Measurements from ENCODE around the gene TMEM204. TPM values are rescaled to one million over a fixed set of nuclear protein-coding genes. Genes with fewer than 3 reads are reported as not detected.

The TMEM204 gene
- polyA plus RNA-seq, 3 donors = 15.9 to 23.6 (median 22.6) TPM

DNA sequence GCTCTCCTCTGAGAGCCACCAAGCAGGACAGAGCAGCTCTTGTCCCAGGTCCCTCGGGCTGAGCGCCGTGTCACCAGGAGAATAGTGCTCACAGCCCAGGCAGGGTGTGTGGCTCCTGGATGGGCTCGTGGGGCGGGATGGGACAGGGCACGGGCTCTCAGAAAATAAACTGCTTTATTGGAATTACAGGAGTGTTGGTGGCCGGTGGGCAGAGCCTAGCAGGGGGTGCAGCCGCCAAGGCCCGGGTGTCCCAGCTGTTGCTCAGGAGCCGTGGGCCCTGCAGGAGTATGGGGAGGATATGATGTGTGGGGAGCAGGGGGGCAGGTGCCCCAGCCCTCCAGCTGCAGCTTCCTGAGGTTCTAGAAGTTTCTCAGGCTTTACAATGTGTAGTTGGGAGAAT is 23.2 kb upstream of the TMEM204 start:
- DNase-seq (ENCODE audit: extremely low read depth in 1 of 11, low read depth in 9 of 11, low spot score in 4 of 11) = no peak

- no peak for DNase-seq (ENCODE audit: extremely low read depth in 1 of 11, low read depth in 9 of 11, low spot score in 4 of 11)
Observed at GRCh38 chr16:1510941-1511351, 22.5 kb upstream of the TMEM204 start.

- no peak for DNase-seq (ENCODE audit: extremely low read depth in 1 of 11, low read depth in 9 of 11, low spot score in 4 of 11)
Observed at GRCh38 chr16:1511662-1512569, 21.6 kb upstream of the TMEM204 start.

GRCh38 chr16:1512774-1513173 is 20.7 kb upstream of the TMEM204 start:
- no peak for DNase-seq (ENCODE audit: extremely low read depth in 1 of 11, low read depth in 9 of 11, low spot score in 4 of 11)

DNA sequence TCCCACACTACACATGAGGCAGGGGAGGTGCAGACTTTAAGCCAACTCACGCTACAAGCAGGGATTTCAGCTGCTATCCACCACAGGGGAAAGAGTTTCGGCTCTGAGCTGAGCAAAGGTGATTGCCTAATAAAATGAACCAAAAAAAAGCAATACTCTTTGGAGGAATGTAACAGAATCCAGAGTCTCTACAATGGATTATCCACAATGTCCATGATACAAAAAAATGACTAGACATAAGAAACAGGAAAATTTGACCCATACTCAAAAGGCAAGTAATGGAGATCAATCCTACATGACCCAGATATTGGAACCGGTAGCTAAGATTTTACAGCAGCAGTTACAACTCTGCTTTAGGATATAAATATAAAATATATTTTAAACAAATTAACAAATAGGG is 19.0 kb upstream of the TMEM204 start:
- no peak for DNase-seq (ENCODE audit: extremely low read depth in 1 of 11, low read depth in 9 of 11, low spot score in 4 of 11)

DNA sequence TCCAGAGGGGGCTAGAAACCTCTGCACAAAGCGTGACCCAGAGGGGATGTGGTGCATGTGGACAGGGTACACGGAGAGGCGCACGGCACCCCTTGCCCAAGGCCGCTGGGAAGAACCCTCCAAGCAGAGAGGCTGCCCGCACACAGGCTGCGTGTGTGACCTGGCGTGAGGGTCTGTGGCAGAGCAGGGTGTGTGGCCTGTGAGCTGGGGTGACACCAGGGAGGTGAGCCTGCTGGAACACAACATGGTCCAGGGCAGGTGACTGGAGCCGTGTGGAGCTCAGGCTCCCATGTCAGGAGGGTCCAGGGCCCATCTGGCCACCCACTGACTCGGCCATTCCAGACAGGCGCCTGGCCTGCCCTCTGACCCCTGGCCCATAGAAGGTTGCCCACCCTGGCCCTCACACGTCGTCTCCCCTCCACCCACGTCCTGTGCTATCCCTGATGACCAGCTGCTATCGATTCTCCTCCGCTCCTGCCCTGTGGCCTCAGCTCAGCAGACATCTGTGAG is 14.8 kb upstream of the TMEM204 start:
- no peak for DNase-seq (ENCODE audit: extremely low read depth in 1 of 11, low read depth in 9 of 11, low spot score in 4 of 11)

DNA sequence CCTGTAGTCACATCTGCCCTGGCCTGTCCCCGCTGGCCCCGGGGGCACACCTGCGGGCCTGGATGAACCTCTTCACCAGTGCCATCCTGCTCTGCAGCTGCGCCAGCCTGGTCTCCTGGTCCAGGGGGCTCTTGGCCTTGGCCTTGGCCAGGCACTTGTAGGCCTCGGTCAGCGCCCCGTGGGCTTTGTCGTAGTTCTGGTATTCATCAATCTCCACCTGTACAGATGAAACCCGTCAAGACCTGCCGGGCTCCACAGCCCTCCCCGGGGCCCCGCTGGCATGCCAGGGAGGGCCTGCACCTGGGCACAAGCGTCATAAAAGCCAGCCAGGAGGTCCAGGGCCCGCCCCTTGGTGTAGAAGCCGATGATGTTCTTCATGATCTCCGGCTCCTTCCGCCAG is 13.6 kb upstream of the TMEM204 start:
- DNase-seq (ENCODE audit: extremely low read depth in 1 of 11, low read depth in 9 of 11, low spot score in 4 of 11) = no peak

GRCh38 chr16:1520461-1520860 is 13.0 kb upstream of the TMEM204 start:
- DNase-seq (ENCODE audit: extremely low read depth in 1 of 11, low read depth in 9 of 11, low spot score in 4 of 11) = no peak

DNA sequence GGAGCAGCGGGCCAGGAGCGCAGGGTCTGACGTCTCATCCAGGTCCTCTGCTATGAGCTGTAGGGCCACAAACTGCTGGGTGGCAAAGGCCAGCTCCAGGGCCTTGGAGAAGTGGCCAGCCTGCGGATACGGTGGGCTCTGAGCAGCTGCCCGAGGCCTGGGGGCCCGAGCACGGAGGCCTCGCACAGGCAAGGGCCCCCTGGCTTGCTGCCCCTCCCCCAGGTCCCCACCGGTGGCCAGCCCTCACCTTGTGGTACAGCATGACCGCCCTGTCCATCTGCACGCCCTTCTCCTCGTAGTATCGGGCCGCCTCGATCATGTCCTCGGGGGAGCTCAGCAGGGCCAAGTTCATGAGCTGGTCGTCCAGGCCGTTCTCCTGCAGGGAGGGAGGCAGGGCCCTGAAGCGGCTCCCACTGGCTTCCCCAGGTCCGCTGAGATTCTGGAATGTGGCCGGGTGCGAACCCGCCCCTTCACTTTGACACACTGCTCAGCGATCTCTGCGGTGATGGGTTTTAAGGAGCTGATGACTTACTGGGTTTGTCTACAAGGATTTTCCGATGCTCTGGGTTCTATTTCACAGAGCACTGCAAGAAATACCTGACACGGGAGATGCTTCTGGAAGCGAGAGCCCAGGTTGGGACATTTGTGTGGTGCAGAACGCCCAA is 9.8 kb upstream of the TMEM204 start:
- no peak for DNase-seq (ENCODE audit: extremely low read depth in 1 of 11, low read depth in 9 of 11, low spot score in 4 of 11)

DNA sequence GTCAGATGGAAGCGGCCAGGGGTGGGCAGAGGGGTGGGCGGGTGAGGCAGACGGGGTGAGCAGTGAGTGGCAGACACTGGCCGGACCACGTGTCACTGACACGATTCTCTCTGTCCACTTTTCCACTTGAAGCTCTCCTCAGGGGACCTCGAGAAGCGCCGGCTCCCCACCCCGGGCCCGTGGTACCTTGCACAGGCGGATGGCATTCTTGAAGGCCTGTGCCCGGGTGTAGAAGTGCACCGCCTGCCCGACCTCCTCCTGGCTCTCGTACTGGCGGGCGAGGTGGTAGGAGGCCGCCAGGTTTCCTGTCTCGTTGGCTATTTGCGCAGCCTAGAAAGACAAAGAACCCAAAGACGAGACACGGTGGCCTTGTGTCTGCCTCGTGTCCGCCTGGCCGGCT is 9.1 kb upstream of the TMEM204 start:
- no peak for DNase-seq (ENCODE audit: extremely low read depth in 1 of 11, low read depth in 9 of 11, low spot score in 4 of 11)

DNA sequence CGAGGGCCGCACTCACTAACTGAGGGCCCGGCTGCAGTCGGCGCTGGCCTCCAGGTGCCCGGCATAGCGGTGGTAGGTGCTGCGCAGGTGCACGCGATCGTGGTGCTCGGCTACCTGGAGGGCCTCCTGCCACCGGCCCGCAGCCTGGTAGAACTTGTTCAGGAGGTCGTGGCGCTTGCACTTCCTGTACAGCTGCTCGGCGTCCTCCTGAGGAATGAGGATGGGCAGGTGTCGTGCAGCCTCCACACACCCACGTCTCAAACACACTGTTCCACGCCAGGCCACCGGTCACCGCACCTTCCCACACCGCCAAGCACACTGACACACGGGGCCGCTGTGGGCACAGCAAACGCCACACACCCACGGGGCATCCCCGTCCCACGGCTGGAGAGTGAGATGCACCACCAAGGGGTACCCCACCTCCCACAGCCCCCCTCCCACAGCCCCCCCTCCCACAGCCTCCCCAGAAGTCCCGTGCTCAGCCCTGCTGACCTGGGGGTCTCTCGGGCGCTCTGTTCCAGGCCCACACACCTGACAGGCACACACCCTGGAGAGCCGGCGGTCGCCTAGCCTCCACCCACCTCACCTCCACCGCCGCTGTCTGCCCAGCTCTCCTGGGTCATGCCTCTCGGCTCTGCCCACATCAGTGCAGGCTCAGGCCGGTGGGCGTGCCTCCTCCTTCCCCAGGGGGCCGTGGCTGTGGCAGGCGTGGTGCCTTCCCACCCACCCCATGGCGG is 7.4 kb upstream of the TMEM204 start:
- no peak for DNase-seq (ENCODE audit: extremely low read depth in 1 of 11, low read depth in 9 of 11, low spot score in 4 of 11)

- DNase-seq (ENCODE audit: extremely low read depth in 1 of 11, low read depth in 9 of 11, low spot score in 4 of 11) = no peak
Observed at GRCh38 chr16:1526608-1527555, 6.6 kb upstream of the TMEM204 start.

GRCh38 chr16:1527836-1528811 is 5.3 kb upstream of the TMEM204 start:
- DNase-seq (ENCODE audit: extremely low read depth in 1 of 11, low read depth in 9 of 11, low spot score in 4 of 11) = no peak

DNA sequence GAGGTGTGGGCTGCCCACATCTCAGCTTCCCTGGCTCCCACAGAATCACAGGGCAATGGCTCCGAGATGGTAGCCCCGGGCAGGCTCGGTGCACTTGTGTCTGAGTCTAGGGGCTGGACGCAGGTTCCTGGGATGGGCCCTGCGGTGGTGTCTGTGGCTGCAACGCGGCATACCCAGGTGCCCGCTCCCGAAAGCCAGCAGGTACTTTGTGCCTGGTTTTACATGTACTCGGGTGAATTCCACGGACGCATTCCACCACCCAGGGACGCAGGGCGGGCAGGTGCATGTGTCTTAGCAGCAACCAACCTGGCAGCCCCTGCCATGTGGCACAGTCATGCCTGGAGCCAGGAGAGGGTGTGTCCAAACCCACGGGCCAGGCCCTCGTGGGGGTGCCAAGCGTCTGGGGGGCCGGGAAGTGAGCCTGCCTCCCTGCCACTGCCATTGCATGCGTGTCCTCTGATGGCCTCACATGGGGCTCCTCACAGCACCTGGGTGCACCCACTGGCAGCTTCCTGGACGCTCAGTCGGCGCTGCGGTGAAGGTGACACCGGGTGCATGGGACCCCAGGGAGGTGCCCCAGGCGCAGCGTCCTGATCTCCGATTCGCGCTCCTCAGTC is 4.4 kb upstream of the TMEM204 start:
- no peak for DNase-seq (ENCODE audit: extremely low read depth in 1 of 11, low read depth in 9 of 11, low spot score in 4 of 11)

DNA sequence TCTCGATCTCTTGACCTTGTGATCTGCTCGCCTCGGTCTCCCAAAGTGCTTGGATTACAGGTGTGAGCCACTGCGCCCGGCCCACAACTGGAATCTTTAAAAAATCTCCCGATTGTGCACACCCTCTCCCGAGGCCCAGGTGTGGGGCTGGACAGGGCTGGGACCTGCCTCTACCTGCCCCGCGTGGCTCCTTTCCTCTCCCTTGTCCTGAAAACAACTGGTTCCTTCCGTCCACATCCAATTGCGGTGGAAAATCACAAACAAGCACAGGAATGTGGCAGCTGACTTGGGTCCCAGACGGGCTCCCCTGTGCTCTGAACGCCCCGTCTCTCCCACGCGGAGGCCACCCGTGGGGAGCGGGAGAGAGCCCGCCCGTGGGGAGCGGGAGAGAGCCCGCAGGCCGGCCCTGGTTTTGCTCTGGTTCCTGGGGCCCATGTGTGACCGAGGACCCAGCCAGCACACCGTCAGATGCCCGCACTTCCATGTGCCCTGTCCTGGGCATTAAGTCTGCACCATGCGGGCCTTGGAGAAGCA is 3.0 kb upstream of the TMEM204 start:
- no peak for DNase-seq (ENCODE audit: extremely low read depth in 1 of 11, low read depth in 9 of 11, low spot score in 4 of 11)

DNA sequence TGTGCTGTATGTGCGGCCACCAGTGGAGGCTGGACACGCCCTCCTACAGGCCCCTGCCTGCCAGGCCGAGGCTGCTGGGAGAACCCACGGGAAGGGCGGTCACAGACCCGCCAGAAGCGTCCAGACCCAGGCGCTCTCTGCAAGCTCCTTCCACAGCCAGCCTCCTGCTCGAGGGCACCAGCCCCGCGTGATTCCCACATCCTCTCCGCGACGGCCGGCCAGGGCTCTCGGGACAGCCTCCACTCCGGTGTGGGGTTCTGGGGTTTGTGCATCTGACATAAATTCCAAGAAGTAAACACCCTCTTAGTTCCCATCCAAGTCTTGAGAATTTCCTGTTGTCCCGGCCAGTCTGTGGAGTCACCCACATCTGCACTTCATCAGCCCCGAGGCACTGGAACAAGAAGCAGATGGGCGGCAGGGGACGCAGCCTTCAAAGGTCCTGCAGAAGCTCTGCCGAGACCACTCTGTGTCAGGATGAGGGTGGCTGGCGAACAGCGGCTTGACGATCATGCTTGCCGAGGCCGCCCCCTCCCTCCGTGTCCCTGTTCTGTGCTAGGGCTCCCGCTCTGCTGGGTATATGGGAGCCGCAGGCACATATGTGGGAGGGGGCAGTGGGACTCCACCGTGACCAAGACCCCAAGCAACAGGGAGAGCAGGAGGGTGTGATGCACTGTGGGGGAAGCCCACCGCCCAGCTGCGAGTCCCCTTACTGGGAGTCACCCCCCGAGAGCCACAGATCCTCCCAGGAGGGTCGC is 2.4 kb upstream of the TMEM204 start:
- DNase-seq (ENCODE audit: extremely low read depth in 1 of 11, low read depth in 9 of 11, low spot score in 4 of 11) = peak in 4 of 11 donors; percentile 50 to 75 (median 70)

Data from renal cortex interstitium (tissue), 11 donors.